OCI-LY1 (cell line): ENCODE measurements around the gene MTIF3.

Experiments
- H2AFZ ChIP-seq: fragments of 200-600 bp; sonication (generic), shearing (Covaris generic); 2 replicates; pipeline ENCODE4 v1.6.0; 2014; ENCODE audit warnings: antibody characterized with exemption, mild to moderate bottlenecking, low read length
- H3F3A ChIP-seq: fragments of 200-600 bp; sonication (generic), shearing (Covaris generic); 2 replicates; pipeline ENCODE4 v1.6.0; 2014; ENCODE audit warnings: mild to moderate bottlenecking, antibody characterized with exemption, low read length, moderate library complexity; ENCODE audit not compliant: insufficient read depth
- H3K27ac ChIP-seq: fragments of 200-600 bp; sonication (generic); 2 replicates; pipeline ENCODE4 v1.5.1; 2014; ENCODE audit warnings: low read length, mixed run types, mild to moderate bottlenecking, low read depth; ENCODE audit not compliant: poor library complexity, severe bottlenecking
- H3K27me3 ChIP-seq: fragments of 200-600 bp; sonication (generic); 2 replicates; pipeline ENCODE4 v1.6.0; 2014; ENCODE audit warnings: antibody characterized with exemption, mild to moderate bottlenecking, low read length, moderate library complexity; ENCODE audit not compliant: insufficient read depth
- H3K36me3 ChIP-seq: fragments of 200-600 bp; sonication (generic); 2 replicates; pipeline ENCODE4 v1.6.1; 2014; ENCODE audit warnings: mild to moderate bottlenecking, antibody characterized with exemption, low read length, moderate library complexity, mixed read lengths; ENCODE audit not compliant: insufficient read depth
- H3K4me1 ChIP-seq: fragments of 200-600 bp; sonication (generic); 2 replicates; pipeline ENCODE4 v1.5.1; 2014; ENCODE audit warnings: mild to moderate bottlenecking, low read length, moderate library complexity; ENCODE audit not compliant: insufficient read depth, severe bottlenecking
- H3K4me2 ChIP-seq: fragments of 200-600 bp; sonication (generic), shearing (Covaris generic); 2 replicates; pipeline ENCODE4 v1.6.1; 2014; ENCODE audit warnings: low read length
- H3K4me3 ChIP-seq: fragments of 200-600 bp; sonication (generic); 2 replicates; pipeline ENCODE4 v1.5.1; 2014; ENCODE audit warnings: low read length, low read depth, mild to moderate bottlenecking, mixed read lengths; ENCODE audit not compliant: poor library complexity, severe bottlenecking
- H3K79me2 ChIP-seq: fragments of 200-600 bp; shearing (Covaris generic); 2 replicates; pipeline ENCODE4 v1.6.1; 2016; ENCODE audit warnings: mixed run types, low read length, mixed read lengths; ENCODE audit not compliant: insufficient read depth
- H3K9ac ChIP-seq: fragments of 200-600 bp; sonication (generic), shearing (Covaris generic); 2 replicates; pipeline ENCODE4 v1.6.1; 2014; ENCODE audit warnings: mild to moderate bottlenecking, low read length, mixed read lengths
- H3K9me2 ChIP-seq: fragments of 200-600 bp; sonication (generic), shearing (Covaris generic); 2 replicates; pipeline ENCODE4 v1.6.1; 2014; ENCODE audit warnings: low read depth, mild to moderate bottlenecking, low read length, mixed read lengths
- H3K9me3 ChIP-seq: fragments of 200-600 bp; shearing (Covaris generic); 2 replicates; pipeline ENCODE4 v1.6.1; 2014; ENCODE audit warnings: low read length, mixed read lengths
- H4K20me1 ChIP-seq: fragments of 200-600 bp; sonication (generic), shearing (Covaris generic); 2 replicates; pipeline ENCODE4 v1.6.0; 2016; ENCODE audit warnings: mild to moderate bottlenecking, low read length; ENCODE audit not compliant: insufficient read depth
- CTCF ChIP-seq: fragments of 200-600 bp; sonication (generic), shearing (Covaris generic); IDR thresholded peaks from 2 replicates; pipeline ENCODE4 v1.5.1; 2017; ENCODE audit warnings: mild to moderate bottlenecking, antibody characterized with exemption, low read length, moderate library complexity, mixed read lengths
- EZH2 ChIP-seq: fragments of 200-600 bp; sonication (generic), shearing (Covaris generic); IDR thresholded peaks from 2 replicates; pipeline ENCODE4 v1.8.0; 2017; ENCODE audit warnings: borderline replicate concordance, mixed run types, mild to moderate bottlenecking, antibody characterized with exemption, low read length, moderate library complexity, mixed read lengths

MTIF3 gene

DNA sequence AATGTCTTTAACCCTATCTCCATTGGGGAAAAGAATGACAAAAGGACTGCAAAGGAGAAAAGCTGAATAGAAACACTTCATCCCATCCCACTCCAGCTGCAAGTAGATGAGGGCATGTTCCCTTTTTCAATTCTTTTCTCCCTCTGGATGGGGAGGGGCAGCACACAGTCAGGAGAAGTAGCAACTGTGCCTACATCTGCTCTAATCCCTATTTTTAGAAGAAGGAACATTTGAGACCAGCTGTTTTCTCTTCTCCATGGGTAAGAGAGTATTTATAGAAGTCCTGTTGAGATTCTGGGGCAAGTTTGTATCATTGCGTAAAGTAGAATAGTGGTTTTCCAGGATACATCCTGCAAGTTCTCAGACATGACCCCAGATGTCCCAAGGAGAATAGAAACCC is 35.2 kb downstream of the MTIF3 start:
- Histone ChIP-seq H3K4me3 (no peak overlapping the region), H3K27me3 (peaks cover 12% of the 10 kb centered on the region), H3K9ac (no peak overlapping the region), H3K9me2 (no peaks in the 10 kb centered on the region), H3K79me2 (no peaks in the 10 kb centered on the region), H3K27ac (no peak overlapping the region), H3K4me2 (no peak overlapping the region), H3F3A (no peaks in the 10 kb centered on the region), H4K20me1 (no peaks in the 10 kb centered on the region), H2AFZ (no peak overlapping the region), H3K9me3 (no peaks in the 10 kb centered on the region), H3K4me1 (no peaks in the 10 kb centered on the region), H3K36me3 (no peaks in the 10 kb centered on the region; the same call in 1 of the 2 replicates)
- TF ChIP-seq CTCF (no peak), EZH2 (no peak)

DNA sequence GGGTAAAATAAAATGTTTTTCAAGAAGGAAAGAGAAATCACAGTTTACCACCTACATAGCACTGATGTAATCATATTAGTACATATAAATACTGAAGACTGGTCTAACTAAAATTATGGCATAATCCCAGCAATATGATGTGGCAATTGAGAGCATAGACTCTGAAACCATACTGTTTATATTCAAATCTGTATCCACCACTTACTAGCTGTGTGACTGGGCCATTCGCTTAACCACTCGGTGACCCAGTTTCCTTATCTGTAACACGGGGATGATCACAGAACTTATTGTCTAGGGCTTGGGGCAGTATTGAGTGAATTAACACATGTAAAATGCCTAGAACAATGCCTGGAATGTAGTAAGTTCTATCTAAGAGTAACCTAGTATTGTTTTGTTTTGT is 39.0 kb downstream of the MTIF3 start:
- no peak for TF ChIP-seq CTCF
- H4K20me1 ChIP-seq = no peaks in the 10 kb centered on the region

DNA sequence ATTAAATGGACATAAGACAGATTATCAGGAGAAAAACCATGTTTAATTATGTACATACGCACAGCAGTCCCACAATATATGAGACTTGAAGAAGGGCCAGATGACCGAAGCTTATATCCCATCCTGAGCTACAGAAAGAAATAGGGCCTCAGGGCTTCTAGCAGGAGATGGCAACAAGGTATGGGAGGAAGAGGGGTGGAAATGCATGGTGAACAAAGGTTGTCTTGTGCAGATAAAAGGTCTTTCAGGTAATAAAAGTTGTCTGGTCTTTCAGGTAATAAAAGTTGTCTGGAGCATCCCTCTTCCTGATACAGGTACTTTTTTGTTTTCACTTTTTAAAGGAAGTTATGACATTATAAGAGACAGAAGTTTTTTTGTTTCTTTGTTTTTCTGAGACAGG is 41.4 kb downstream of the MTIF3 start:
- no peaks in the 10 kb centered on the region for H3F3A ChIP-seq
- no peak overlapping the region for H3K27ac ChIP-seq
- H3K4me3 ChIP-seq = no peak overlapping the region
- H3K27me3 ChIP-seq = no peaks in the 10 kb centered on the region
- no peak overlapping the region for H2AFZ ChIP-seq
- H3K9me3 ChIP-seq = no peaks in the 10 kb centered on the region
- no peak overlapping the region for H3K9ac ChIP-seq
- no peaks in the 10 kb centered on the region for H3K36me3 ChIP-seq
- H4K20me1 ChIP-seq = no peaks in the 10 kb centered on the region
- H3K9me2 ChIP-seq = no peaks in the 10 kb centered on the region
- H3K4me2 ChIP-seq = no peak overlapping the region
- TF ChIP-seq EZH2 = no peak
- no peak for TF ChIP-seq CTCF
- H3K4me1 ChIP-seq = no peaks in the 10 kb centered on the region
- no peaks in the 10 kb centered on the region for H3K79me2 ChIP-seq

More for the DNA sequence above, 39.0 kb downstream of the MTIF3 start:
- no peak overlapping the region for H2AFZ ChIP-seq
- H3K9me3 ChIP-seq = no peaks in the 10 kb centered on the region
- H3K9me2 ChIP-seq = no peaks in the 10 kb centered on the region
- H3K36me3 ChIP-seq = no peaks in the 10 kb centered on the region
- H3F3A ChIP-seq = no peaks in the 10 kb centered on the region
- no peaks in the 10 kb centered on the region for H3K79me2 ChIP-seq
- no peak overlapping the region for H3K4me2 ChIP-seq
- H3K4me3 ChIP-seq = no peak overlapping the region
- H3K4me1 ChIP-seq = no peaks in the 10 kb centered on the region
- no peak overlapping the region for H3K27ac ChIP-seq
- no peak overlapping the region for H3K9ac ChIP-seq
- peaks cover 5% of the 10 kb centered on the region for H3K27me3 ChIP-seq
